IPS-NIHi7 (cell line): ENCODE measurements around the gene ACSL6.

ENCODE experiments used
- DNase-seq: peaks from one replicate; pipeline ENCODE4 v3.0.0; 2012; ENCODE audit warnings: mixed read lengths; ENCODE audit errors: extremely low spot score

The ACSL6 gene

DNA sequence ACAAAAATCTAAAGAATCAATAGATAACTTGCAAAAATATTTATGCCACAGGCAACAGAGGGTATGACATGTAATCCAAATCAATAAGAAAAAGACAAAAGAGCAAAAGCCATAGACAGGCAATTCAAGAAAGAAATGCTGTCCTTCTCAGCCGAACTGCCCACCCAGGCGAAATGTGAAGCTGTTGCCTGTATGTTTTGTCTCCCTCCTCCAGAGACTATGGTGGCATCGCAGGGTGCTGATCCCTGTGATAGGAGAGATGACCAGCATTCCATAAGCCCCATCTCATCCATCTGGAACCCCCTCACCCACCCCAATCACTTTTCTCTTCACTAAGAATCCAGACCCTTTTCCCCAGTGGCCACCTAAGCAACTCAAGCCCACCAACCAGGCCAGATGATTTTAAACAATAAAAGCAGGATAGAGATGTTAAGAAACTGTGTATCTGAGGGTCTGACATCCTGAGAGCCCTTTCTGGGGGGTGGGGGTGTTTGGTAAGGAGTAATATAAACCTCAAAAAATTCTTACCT, 5.3 kb upstream of the ACSL6 start:
- no peak for DNase-seq

DNA sequence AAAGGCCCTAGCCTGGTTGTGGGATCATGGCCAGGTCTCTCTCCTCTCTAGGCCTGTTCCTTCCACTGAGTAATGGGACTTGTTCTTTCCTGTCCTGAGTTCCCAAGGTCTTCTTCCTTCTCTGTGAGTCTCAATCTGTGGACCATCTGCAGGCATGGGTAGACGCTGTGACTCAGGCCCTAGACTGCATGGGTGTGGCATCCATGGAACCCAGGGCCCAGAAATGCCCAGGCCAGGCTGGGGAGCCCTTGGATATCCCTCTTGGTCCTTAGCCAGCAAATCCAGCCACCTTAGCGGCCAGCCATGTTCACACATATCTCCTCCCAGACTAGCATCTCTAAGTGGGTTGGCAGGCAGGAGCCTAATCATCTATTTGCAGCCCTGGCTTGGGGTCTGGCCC, 2.3 kb upstream of the ACSL6 start:
- no peak for DNase-seq

DNA sequence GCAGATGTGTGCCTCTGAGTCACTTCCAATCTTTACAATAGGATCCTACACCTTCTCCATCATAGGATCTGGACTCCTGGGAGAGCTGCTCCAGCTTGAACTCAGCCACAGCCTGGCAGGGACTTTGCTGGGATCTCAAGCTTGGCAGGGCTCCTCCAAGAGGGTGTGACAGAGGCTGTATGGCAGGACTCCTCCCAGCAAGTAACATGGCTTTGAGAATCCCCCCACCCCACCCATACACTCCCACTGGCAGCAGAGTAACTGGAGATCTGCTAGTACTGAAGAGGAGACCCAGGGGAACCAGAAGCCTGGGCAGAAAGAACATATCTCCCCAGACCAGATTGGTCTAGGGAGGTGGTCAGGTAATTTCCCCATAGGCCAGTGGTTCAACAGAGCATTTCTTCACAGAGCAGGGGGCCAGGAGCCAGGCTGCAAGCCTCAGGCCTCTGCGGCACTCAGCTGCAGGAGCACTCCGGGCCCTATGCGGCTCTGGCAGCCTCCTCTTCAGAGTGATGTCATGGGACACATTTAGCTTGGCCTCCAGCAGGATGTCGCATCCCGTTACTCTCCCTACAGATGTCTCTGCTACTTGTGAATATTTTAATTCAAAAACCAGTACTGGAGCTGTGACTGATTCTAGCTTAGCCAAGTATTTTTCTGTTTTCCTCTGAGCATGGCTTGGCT, 1.7 kb upstream of the ACSL6 start:
- no peak for DNase-seq

DNA sequence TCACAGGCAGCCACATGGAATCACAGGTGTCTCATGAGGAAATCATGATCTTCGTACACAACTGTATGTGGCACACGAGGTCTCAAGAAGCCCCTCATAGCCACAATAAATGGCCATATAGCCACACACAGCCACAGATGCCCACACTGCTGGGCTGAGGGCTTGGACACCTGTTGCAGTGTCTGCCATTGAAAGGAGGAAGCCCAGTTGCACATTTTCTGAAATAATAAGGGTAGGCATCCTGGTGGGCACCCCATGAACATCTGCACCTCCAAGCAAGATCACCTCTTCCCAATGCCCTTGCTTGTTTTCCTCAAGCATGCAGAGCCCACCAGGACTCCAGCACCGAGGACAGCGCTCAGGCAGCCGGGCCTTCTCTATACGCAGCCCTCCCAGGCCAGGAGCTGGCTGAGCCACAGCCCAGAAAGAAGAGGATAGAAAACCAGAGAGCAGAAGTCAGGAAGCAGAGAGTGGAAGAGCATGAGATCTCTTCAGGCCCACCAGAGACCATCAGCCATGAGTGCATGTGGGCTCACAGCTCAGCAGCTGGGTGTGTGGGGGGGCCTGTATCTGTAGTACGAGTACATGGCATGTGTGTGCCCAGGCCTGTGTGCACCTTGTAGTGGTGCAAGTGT, 1.0 kb upstream of the ACSL6 start:
- peak; percentile 89 for DNase-seq

DNA sequence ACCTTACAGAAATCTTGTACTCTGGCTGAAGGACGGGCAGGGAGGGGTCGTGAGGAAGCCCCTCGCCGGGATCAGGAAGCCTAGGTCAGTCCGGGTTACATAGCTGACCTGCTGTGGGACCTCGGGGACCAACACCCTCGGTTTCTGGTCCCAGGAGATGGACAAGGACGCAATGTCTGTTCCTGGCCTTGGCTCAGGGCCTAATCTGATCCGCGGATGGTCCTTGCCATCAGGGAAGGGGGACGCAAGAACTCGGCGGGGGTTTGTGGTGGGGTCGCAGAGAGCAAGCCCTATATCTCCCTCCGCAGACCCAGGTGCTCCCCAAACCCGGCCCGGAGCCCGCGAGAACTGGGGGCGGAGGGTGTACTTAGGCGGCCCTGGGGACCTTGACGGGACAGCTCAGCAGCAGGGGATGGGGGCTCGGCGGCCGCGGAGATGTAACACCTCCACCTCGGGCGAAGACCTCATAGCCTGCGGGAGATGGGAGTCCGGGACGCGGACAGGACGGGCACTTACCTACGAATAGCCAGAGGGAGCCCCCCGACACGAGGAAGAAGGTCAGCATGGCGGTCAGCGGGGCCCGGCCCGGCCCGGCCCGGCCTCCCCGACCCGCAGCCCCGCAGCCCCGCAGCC, 353 bp downstream of the ACSL6 start:
- DNase-seq, result no peak

DNA sequence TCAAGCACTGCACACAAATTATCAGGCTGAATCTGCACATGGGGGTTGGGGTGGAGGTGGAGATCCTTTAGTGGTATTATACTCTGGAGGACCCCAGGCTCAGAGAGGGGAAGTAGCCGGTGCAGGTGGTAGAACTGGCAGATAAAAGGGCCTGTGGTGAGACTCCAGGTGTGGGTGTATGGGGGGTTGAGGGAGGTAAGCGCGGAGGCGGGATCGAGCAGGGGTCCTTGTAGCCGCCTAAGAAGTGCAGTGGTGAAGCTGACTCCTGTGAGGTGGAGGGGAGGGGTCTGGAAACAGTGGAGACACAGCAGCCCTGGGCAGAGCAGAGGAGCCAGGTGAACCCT, 841 bp downstream of the ACSL6 start:
- peak; percentile 37 for DNase-seq

DNA sequence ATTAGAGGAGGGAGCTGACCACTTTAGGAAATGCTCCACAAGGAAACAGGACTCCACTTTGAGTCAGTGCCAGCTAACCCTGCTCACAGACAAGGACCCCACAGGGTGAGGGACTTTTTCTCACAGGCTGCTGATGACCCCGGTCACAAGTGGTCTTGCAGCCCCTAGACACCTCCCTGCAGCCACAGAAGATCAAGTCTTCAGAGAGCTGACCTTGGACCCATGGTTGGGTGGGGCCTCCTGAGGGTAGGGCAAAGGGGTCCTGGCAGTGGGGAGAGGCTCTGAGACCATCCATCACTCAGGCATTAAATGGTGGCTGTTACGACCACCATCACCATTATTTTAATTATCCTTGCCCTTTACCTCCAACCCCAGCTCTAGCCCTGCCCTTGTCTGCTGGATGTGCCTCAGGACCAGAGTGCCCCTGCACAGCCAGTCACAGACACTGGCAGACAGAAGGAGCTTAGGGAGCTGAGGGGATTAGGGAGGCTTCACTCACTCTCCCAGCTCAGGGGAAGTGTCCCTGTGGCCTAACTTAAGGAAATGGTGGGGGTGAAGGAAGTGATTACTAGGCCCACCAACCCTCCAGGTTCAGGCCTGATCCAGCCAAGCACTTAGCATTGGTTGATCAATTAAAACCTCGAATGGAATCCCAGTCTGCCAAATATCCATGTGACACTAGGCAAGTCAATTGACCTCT, 1.6 kb downstream of the ACSL6 start:
- DNase-seq, result no peak

DNA sequence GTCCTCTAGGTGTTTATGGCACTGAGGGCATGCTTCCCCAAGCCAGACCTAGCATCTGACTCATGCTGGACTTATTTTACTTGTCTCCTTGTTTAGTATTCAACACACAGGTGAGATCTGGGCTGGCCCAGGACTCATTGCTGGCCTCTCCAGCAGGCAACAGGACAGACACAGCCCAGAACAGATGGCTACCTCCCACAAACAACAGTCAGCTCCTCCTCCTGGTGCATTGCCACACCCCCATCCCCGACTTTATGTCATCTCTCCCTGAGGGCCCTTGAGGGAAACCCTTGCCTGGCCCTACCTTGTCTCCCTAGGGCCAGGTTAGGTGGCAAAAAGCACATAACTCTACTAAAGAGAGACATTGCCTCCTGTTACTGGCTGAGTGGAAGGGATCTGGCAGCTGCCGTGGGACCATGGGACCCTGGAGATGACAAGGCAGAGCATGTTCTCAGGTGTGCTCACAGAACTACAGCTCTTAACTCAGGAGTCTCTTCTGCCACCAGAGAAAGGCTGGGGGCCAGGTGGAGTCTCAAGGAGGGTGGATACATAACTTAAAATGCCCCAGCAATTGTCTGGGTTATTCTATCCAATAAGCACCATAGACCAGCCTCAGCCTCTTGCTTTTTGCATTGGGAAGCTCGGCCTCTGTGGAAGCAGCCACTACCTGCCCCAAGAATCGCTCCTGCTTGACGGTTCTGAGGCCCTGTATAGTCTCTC, 2.3 kb downstream of the ACSL6 start:
- DNase-seq, result no peak

DNA sequence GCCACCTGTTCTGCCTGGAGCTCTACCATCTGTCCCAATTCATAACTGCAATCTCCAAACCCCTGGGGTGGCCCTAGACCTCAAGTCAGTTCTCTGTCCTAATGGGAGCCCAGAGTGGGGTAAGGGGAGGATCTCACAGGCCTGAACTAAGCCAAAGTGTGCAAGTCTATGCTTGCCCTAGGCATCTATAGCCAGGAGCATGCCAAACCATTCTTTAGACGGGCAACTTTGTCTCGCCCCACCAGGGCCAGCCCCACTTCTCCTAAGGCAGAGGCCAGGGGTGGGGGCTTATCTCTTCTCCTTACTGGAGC, 3.3 kb downstream of the ACSL6 start:
- DNase-seq, result no peak

DNA sequence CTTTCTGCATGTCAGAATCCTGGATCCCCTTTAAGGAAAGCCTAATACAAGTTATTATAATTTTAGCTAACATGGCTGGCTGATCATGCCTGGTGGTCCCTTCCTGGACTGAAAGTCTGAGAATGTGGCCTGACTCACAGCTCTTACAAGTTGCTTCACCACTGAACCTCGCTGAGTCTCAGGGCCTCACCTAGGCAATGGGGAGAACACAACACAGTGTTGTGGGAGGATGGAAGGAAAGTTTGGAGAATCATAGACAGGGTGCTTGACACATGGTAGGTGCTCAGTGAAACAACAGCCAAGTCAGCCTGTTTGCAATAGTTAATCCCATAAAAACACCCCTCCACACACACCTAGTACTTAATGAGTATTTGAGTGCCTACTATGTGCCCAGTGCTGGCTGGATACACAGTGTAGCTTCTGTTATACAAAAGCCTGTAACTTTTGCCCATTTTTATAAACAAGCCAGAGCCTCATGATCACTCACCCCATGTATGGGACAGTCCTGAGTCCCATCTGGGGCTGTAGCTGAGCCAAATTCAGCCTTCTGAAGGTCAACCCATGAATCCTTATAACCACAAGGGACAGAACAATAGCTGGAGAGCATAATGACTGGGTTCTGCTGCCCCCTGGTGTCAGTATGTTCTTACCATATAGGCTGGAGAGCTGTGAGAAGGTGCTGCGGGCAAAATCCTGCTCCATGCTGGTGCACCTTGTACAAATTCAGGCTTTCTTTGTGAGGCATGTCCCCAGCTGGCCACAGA, 3.9 kb downstream of the ACSL6 start:
- DNase-seq, result peak; percentile 73

DNA sequence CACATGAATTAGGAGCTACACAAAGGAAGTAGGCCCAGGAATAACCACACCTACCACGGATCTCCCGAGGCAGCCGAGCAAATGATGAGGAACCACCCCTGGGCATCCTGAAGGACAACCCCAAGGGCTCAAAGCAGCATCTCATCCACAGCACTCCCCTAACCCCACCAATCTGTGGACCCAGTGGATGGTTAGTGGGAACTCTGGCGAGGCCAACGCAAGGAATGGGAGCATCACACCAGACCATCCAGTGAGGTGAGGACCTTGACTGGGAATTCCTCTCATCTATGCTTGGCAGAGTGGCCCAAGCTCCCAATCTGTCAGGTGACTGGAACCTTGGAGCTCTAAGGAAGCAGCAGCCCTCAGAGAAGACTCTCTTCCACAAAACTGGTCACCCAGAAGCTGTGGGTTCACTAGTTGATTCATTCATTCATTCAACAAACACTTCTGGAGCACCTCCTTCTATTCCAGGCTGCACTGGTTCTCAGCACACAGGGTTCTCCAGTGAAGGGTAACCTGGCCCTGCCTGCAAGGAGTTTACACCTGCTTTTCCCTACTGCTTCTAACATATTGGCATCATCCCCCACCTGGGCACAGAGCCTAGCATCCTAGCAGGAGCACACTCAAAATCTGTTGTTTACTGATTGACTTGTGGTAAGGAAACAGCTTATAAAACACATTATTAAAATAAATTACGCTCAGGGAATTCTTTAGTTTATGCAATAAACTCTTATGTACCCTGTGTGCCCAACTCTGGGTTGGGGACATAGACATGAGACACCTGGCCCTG, 4.9 kb downstream of the ACSL6 start:
- no peak for DNase-seq

DNA sequence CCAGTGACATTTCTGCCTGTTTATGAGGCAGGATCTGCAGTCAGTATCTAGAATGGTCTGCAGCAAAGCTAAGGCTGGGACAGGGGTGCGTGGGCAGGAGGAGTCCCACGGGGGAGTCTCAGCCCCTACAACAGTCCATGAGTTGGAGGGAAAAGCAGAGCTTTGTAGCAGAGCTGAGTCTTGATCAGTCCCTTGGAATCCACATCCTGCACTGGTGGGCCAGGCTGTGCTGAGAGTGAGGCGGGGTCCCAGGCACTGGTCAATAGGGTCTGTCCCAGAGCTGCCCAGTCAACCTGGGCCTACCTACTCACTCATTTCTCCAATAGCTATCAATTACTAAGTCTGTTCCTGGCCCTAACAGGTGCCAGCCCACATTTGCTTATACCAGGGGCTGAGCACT, 5.9 kb downstream of the ACSL6 start:
- no peak for DNase-seq

DNA sequence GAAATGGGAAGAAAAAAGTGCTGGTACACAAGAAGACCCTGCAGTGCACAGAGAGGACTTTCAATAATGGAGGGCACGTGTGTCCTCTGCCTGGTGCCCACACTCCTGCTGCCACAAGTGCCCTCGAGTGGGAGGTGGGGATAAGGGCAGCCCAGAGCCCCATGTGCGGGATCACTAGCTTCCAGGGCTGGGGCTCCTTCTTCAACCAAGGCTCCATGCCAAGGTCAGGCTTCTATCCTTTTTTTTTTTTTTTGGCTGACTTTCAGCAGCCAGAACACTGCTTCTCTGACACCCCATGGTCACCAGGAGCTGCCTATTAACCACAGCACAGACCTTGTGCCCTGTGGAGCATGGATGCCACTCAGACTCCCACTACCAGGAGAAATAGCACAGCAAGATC, 7.5 kb downstream of the ACSL6 start:
- DNase-seq, result no peak

DNA sequence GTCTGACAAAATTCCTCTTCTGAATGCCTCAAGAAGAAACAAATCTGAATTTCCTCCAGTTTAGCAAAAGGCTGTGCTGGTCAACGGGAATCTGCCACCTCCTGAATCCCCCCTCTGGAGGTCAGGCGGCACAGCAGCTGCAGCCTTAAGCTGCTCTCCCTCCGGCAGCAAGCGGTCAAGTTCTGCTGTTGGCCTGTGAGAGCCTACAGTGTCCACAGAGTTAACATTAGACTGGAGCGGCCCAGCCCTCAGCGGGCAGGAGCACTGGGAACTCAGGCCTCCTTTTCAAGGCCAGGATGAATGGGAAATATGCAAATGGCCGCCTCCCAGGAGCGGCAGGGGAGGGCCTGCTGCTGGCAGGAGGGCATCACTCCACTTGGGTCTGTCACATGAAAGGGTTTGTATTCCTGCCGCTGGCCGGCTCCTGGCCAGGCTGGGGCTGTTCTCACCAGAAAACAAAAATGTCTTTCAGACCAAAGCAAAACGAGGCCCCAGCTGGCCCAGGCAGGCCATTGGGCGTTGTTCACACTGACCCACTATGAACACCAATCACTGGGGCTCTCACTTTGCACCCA, 8.2 kb downstream of the ACSL6 start:
- peak; percentile 66 for DNase-seq

DNA sequence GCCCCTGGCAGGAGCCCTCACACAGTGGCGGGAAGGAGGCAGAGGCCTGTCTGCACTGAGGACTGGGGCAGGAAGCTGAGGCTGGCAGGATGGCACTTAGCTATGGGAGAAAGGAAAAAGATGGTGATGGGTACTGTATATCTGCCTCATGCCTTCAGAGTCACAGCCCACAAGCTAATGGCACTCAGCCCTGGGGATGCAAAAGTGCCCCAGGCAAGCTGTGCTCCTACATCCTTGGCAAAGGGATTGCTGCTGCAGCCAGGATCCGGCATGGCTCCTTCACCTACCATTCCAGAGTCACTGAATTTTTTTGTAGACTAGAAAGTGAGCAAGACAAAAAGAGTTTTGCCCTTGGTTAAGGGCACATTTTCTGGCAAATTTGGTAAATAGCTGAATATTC, 8.7 kb downstream of the ACSL6 start:
- DNase-seq, result no peak

DNA sequence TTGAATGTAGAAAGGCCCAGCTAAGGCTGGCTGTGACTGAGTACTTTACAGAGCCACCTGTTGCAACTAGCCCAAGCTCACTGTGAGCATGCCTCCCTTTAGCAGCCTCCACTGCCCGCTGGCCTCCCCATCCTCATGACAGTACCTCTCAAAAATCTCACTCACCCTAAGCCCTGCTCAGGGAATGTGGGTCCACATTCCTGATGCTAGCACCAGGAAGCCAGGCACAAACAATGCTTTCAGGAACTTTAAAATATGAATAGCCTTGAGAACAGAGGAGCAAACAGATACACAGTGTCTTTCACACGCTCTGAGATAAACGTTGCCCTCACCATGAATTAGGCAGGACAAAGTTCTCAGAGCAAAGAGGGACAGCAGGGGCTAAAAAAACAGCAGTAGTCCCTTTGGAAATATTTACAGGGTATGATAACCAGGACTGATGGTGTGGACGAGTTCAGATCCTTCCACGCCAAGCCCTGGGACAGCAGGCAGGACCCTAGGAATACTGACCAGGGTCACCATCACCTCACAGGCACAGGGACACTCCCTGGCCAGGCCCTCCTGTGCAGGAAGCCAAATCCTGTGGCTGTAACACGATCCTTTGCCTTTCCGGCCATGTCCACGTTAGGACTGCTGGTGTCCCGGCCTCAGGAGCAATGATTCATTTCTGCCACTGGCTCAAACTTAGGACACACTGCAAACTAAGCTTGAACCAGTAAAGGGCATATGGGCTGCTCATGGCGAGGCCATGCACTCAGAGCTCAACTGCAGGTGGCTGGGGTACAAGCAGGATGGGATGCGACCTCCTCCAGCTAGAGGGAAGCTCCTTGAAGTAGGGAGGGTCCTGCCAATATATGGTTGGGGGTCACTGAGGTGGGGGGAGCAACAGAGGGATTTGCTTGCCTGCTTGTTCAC, 9.6 kb downstream of the ACSL6 start:
- no peak for DNase-seq

DNA sequence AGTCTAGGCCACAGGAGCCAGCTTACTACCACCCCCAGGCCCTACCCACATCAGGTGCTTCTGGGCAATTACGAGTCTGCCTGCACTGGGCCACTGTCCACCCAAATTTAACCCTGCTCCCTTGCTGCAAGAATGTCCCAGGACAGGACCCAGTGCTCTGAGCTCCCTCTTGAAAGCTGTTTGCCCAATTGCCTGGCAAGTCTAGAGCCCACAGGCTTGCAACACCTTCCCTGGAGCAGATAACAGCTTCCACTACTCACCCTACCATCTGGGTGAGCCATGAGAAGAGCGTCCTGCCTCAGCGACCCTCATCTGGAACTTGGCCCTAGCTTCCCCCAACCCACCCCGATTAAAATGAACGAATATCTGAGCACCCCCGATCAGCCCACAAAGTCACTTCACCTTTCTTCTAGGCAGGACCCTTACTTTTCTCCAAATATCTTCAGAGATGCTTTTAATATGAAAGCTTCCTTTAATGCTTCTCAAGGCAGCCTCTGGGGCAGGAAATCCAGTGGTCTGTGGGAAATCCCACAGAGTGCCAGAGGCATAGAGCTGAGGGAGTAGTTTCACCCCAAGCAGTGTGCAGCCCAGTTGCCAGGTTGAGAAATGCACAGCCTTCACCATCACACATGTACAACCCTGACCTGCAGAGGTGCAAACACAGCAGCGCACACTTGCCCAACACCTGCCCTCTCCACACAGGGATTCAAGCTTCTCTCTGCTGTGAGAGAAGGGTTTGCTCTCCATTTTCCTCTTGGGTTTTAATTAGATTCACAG, 10.6 kb downstream of the ACSL6 start:
- DNase-seq, result no peak

DNA sequence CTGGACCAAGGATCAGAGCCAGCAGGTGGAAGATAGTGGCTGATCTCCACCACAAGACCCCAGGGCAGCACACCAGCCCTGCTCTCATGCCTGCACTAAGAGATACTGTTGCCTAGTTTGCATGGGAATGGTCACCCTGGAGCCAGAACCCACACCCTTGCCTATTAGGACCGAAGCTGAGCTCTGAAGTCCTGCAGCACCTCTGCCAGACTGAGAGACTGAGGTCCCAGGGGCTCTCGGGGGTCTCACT, 11.3 kb downstream of the ACSL6 start:
- DNase-seq, result no peak
